HG03571 (cell line): ENCODE measurements around the gene PODXL2.
"Not testable (repeated sequence)": the region's sequence is repeated elsewhere in the genome, so short reads cannot be mapped to it uniquely, and the experiment has no call there.

ENCODE experiments used
- ATAC-seq: cut with Tn5 transposase; IDR thresholded peaks from one replicate; pipeline ENCODE4 v1.9.1; 2021; ENCODE audit not compliant: unreplicated experiment

Gene PODXL2

GRCh38 chr3:127605547-127605946 is 23.4 kb upstream of the PODXL2 start:
- ATAC-seq = not testable (repeated sequence)

GRCh38 chr3:127606086-127606805 is 22.7 kb upstream of the PODXL2 start:
- ATAC-seq = no peak

- ATAC-seq = no peak
Measured at GRCh38 chr3:127606981-127607595, 21.9 kb upstream of the PODXL2 start.

GRCh38 chr3:127607675-127608361 is 21.2 kb upstream of the PODXL2 start:
- ATAC-seq = no peak

- no peak for ATAC-seq
Measured at GRCh38 chr3:127608362-127608718, 20.6 kb upstream of the PODXL2 start.

GRCh38 chr3:127610105-127610504 is 18.9 kb upstream of the PODXL2 start:
- ATAC-seq = no peak

GRCh38 chr3:127611251-127611650 is 17.7 kb upstream of the PODXL2 start:
- no peak for ATAC-seq

GRCh38 chr3:127612966-127613365 is 16.0 kb upstream of the PODXL2 start:
- ATAC-seq = no peak

- ATAC-seq = no peak
Measured at GRCh38 chr3:127613406-127613805, 15.6 kb upstream of the PODXL2 start.

GRCh38 chr3:127614928-127615589 is 13.9 kb upstream of the PODXL2 start:
- no peak for ATAC-seq

- ATAC-seq = no peak
Measured at GRCh38 chr3:127615631-127616305, 13.2 kb upstream of the PODXL2 start.

- ATAC-seq = no peak
Measured at GRCh38 chr3:127616836-127617605, 12.0 kb upstream of the PODXL2 start.

GRCh38 chr3:127618891-127619290 is 10.1 kb upstream of the PODXL2 start:
- no peak for ATAC-seq

- ATAC-seq = no peak
Measured at GRCh38 chr3:127620637-127621375, 8.2 kb upstream of the PODXL2 start.

- no peak for ATAC-seq
Measured at GRCh38 chr3:127622031-127622430, 7.0 kb upstream of the PODXL2 start.

- ATAC-seq = no peak
Measured at GRCh38 chr3:127622772-127623576, 6.0 kb upstream of the PODXL2 start.

GRCh38 chr3:127624063-127624462 is 4.9 kb upstream of the PODXL2 start:
- no peak for ATAC-seq

- no peak for ATAC-seq
Measured at GRCh38 chr3:127625821-127626220, 3.2 kb upstream of the PODXL2 start.

GRCh38 chr3:127628426-127628787 is 578 bp upstream of the PODXL2 start:
- ATAC-seq = no peak
